Activated CD8-positive, alpha-beta memory T cell treated with anti-CD3 and anti-CD28 coated beads, Interleukin-2, amount 50 U/mL, for 4 hours (primary cell): Measurements from ENCODE around the gene TACSTD2.
"Not testable (repeated sequence)": the region's sequence is repeated elsewhere in the genome, so short reads cannot be mapped to it uniquely, and the experiment has no call there.

Experiments used
- DNase-seq: peaks from one replicate; pipeline ENCODE4 v3.0.0-alpha.2; 2020

Gene TACSTD2

DNA sequence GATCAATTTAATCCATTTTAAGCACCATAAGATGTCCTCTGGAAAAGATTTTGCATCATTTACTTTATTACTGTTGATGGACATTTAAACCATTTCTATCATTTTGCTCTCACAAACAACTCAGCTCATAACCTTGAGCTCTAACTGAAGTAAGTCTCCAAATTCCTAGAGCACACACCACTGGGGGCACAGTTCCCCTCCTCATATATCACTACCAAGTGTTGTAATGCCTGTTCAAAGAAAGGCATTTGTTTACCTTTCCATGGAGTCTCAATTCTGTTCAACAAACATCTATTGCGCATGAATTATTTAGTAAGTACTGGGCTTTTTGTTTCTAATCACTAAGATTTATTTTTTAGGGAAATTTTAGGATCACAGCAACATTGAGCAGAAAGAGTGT, 21.7 kb downstream of the TACSTD2 start:
- no peak for DNase-seq

DNA sequence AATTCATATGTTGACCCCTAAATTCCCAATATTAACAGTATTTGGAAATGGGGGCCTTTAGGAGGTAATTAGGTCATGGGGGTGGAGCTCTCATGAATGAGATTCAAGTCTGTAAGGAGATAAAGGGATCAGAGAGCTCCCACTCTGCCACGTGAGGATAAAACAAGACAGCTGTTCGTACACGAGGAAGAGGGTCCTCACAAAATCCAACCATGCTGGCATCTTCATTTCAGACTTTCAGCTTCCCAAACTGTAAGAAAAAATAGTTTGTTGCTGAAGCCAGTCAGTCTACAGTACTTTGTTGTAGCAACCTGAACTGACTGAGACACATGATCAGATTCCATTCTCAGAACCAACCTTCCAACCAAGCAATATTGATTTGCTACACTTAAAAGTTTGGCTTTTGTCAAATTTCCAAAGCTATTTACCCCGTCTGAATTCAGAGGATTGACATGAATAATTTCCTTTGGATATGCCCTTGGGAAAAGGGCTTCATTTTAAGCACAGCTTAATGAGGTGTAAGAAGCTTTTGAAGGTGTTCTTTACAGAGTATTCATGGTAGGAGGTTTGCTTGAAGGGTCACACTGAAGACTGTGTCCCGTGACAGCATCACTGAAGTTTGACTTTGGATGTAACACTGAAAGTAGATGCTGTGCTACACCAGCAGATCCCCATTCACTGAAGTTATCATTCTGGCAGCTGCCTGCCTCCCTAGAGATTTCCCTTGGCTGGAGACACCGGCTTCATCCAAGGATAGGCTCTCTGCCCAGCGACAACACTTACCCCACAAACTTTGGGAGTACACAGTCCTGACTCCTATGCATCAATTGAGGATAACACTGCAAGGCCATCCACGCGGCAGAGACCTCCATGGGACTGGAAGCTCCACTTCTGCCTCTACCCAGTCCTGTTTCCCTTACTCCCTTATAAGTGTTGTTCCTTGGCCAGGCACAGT, 25.6 kb downstream of the TACSTD2 start:
- DNase-seq: no peak

DNA sequence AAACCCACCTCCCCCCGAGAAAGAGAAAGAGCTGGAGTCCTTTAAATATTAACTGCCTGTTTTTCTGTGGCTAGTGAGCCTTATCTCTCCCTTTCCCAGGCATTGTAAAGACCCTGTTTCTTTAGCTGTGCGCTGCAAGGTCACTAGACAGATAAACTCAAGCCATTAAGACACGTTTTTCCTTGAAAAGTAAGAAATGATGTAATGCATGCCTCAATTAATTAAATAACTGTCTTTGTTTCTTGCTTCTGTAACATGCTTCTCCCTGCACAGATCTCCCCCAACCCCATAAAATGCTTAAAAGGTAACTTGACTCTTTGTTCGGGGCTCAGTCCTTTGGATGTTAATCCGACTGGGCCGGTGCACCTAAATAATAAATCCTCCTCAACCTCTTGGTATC, 27.8 kb downstream of the TACSTD2 start:
- DNase-seq: not testable (repeated sequence)

DNA sequence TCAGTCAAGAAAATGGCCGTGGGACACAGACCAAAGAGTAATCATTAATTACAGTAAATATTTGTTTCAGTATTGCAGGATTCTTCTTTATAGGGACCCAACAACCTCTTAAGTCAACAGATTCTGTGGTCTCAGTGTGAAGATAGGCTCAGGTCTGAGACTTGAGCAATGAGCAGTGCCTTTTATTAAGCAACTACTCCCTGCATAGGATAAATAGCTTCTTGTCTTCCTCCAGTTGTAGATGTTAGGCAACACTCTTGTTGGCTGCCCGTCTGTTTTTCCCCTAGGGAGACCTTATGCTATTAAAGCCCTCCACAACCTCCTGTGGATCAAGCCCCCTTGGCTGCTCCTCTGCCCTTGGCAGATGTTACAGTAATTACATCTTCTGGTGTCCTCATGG, 28.7 kb downstream of the TACSTD2 start:
- no peak for DNase-seq

DNA sequence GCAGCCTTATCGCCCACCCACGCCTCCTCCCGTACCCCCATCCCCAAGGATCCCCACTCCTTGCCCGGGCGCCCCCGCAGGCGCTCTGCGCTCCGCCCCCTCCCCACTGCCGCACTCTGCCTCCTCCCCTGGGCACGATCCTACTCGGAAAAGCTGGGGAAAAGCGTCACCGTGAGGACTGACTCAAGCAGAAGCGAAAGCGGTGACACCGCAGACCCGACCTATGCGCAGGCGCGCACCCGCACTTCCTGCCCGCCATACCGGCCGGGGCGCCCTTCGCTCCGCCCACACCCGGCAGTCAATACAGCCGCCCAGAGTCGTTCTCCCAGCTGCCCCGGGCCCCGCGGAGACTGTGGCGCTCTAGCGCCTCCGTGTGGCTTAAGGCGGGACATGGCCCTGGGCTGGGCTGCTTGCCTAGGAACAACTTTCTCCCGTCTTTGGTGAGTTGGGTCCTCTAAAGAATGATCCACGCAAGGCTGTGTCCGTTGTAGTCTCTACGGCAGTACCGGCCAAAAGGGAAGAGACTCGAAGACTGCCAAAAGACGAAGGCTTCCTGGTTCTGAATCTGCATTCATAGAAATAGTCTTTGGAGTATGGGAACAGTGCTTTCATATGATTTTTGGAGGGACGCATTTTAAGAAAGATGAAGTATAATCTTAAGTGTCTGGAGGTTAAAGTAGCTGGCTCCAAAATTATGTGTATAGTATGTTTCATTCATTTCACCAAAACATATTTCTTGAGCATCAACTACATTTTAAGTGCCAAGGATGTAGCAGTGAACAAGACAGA, 30.3 kb downstream of the TACSTD2 start, which contains the start of gene OMA1:
OMA1 (minus strand) TSS at position 207 of the 789 bp plus-strand sequence. CDS start 7,432 bp downstream, outside the sequence.
- peak; percentile 98 for DNase-seq

DNA sequence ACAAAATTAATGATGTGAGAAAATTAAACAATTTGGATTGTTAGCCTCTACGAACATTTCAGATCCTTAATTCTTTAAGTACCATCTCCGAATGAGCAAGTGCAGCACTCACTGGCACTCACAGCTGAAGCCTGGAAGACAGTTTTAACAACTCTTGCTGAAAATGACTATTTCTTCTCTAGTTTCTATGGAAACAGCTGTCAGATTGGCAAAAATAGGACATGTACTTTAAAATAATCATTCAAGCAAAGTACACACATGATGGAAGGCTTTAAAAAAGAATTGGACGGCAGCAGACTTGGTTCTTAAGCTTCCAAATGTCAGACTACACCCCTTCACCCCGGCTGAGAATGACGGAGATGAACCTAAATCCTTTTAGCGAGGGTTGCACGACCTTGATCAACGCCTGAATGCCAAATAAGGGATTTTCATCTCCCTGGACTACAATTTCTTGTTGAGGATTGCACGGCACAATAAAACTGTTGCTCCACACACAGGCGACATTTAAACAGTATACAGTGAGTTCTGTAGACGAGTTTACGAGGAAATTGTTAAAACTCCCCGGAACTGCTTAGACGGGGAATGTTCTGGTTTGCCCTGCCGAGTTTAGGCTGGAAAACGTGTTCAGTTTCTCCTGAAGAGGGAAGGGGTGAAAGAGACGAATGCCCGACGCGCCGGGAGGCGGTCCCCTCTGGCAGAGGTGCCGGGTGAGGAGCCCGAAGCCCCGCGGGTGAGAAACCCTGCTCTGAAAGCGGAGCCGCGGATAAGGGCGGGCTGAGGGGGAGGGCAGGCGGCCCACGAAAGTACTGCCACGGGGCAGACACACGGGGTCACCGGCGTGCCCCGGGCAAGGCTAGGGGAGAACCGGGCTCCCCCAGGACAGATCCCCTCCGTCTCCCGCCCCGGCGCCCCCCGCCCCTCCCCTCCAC, 31.2 kb downstream of the TACSTD2 start:
- peak; percentile 71 for DNase-seq

DNA sequence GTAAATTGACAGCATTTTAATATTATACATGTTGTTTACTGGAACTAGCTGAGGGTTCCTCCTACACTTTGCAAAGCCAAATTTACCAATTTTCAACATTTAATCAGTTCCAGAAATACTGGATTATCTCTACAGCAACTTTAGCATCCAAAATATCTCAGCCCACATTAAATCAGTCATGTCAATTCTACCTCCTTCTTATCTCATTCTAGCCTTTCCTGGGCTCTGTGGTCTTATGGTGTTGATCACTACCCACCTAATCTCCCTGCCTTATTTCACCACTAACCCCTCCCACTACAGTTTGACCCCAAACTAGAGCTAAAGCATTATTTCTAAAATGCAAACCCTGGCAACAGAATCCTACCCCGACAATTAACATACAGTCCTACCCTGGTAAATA, 33.8 kb downstream of the TACSTD2 start:
- no peak for DNase-seq

DNA sequence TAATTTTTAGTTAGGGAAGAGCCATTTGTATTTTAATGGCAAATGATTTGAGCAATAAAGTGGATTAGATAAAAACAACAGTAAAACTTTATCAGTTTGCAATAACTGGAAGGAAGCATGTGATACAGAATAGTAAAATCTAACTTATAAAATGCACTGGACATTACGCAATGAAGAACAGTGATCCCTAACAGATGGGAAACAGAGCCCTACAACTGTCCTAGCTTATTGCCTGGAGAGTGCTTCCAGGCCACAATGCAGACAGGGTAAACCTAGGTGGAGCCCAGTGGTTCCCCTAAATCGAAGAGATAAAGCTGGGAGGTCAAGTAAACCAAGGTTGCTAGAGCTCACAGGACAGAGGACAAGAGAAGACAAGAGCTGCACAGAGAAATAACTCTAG, 37.5 kb downstream of the TACSTD2 start:
- no peak for DNase-seq

DNA sequence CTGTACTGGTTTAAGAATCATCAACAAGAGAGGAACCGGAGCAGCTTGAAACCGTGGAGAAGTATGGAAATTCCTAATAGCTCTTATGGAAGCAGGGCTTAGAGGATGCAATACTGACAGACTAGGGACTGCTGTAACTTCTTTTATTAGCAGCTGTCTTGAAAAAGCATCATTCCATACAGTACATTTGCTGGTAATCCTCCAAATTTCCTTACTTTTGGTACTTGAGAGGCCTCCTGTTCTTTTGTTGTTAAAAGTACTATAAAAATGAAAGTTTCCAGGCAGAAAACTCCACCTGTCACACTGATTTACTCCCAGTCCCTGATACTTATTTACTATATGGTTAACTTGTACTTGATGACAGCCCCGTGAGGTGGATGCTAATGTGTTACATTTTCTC, 38.2 kb downstream of the TACSTD2 start:
- no peak for DNase-seq

DNA sequence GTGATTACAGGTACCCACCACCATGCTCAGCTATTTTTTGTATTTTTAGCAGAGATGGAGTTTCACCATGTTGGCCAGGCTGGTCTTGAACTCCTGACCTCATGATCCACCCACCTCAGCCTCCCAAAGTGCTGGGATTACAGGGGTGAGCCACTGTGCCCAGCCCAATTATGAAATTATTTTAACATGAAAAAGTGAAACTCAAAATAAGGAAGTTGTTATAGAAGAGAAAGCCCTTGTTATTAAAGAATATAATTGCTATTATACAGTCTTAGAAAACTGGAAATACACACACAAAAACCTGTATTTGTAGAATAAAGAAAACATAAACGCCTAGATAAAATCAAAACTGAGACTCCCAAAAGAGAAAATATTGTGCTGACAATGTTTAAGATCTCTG, 45.2 kb downstream of the TACSTD2 start:
- not testable (repeated sequence) for DNase-seq

DNA sequence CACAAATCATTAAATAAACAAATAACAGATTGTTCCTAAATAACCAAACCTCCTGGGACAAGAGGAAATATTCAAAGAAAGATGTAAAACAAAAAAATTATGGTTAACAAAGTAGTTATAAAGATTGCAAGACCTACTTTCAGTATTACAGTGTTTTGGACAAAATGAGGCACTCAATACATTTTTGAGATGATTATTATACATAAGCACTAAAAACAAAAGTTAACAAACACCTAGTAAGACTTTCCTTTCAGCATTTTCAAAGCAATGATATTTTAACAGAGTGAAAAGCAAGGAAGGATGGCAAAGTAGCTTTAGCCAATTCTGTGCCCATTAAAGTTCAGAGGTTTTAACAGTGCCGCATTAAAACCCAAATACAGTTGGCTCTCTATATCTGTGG, 47.8 kb downstream of the TACSTD2 start:
- no peak for DNase-seq

DNA sequence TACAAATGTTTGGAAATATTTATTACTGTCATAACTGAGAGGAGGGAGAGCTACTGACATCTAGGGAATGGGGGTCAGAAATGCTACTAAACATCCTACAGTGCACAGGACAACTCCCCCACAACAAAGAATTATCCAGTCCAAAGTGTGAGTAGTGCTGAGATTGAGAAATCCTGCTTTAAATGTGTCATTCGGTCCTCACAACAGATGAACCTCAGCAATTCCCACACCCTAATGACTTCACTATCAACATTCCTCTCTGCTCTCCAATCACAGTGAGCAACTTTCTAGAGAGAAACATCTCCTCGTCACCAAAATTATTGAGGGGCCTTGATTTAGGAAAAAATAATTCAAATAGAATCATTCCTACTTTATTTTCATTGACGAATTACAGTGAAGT, 48.5 kb downstream of the TACSTD2 start:
- no peak for DNase-seq
